CD4-positive, alpha-beta memory T cell (primary cell): ENCODE measurements around the gene UBTD2. TPM values are rescaled to one million over a fixed set of nuclear protein-coding genes. Genes with fewer than 3 reads are reported as not detected.
A peak's percentile ranks its signal among the peaks of the same experiment; 100 is the strongest.

Experiments used
- CTCF ChIA-PET: fragments of 350-600 bp; sonication (Branson Sonifier 250); formaldehyde crosslinking; loops from one replicate; lab custom pipeline; 2021; ENCODE audit warnings: inconsistent platforms; ENCODE audit not compliant: partially characterized antibody; lab: Charles Lee
- POLR2A ChIA-PET: fragments of 350-600 bp; sonication (Branson Sonifier 250); formaldehyde crosslinking; loops from one replicate; lab custom pipeline; 2021; ENCODE audit not compliant: partially characterized antibody; lab: Charles Lee
- DNase-seq, 5 donors: peaks; one replicate each; pipeline versions ENCODE4 v3.0.0 to v3.0.0-alpha.2; 2020 to 2022; ENCODE audit warnings: mixed read lengths in 1 of 5
- H3K27ac ChIP-seq: one replicate; pipeline ENCODE4 v1.7.0; 2013; ENCODE audit warnings: low read depth, low read length
- H3K27me3 ChIP-seq: 2 replicates; pipeline ENCODE4 v1.7.0; 2013; ENCODE audit warnings: mild to moderate bottlenecking, low read length, moderate library complexity; ENCODE audit not compliant: insufficient read depth
- H3K36me3 ChIP-seq: 2 replicates; pipeline ENCODE4 v1.7.0; 2013; ENCODE audit warnings: mild to moderate bottlenecking, low read length, moderate library complexity; ENCODE audit not compliant: insufficient read depth
- H3K4me1 ChIP-seq: 2 replicates; pipeline ENCODE4 v1.7.0; 2013; ENCODE audit warnings: mild to moderate bottlenecking, low read length, moderate library complexity; ENCODE audit not compliant: insufficient read depth
- H3K4me3 ChIP-seq, 2 donors: one replicate each; pipeline ENCODE4 v1.7.0; 2013; ENCODE audit warnings: low read length in 2 of 2, mild to moderate bottlenecking in 1 of 2
- H3K9me3 ChIP-seq, 2 donors: one replicate each; pipeline ENCODE4 v1.7.0; 2013; ENCODE audit warnings: low read length in 2 of 2, control low read depth in 1 of 2; ENCODE audit not compliant: control insufficient read depth in 1 of 2
- H3K27ac Mint-ChIP-seq, 7 donors: one replicate each; pipeline ENCODE4 v1.8.0; 2020 to 2021; ENCODE audit warnings: mixed read lengths in 7 of 7, mild to moderate bottlenecking in 6 of 7, inconsistent platforms in 3 of 7, moderate library complexity in 3 of 7
- H3K27me3 Mint-ChIP-seq, 2 donors: one replicate each; pipeline ENCODE4 v1.8.0; 2020 to 2021; ENCODE audit warnings: mixed read lengths in 2 of 2
- H3K36me3 Mint-ChIP-seq, 2 donors: one replicate each; pipeline ENCODE4 v1.8.0; 2020 to 2021; ENCODE audit warnings: mixed read lengths in 2 of 2, inconsistent platforms in 1 of 2, mild to moderate bottlenecking in 1 of 2
- H3K4me1 Mint-ChIP-seq, 4 donors: one replicate each; pipeline ENCODE4 v1.8.0; 2020 to 2021; ENCODE audit warnings: mixed read lengths in 4 of 4, mild to moderate bottlenecking in 1 of 4
- H3K4me3 Mint-ChIP-seq, 8 donors: one replicate each; pipeline ENCODE4 v1.8.0; 2020 to 2021; ENCODE audit warnings: mixed read lengths in 8 of 8, mild to moderate bottlenecking in 7 of 8, moderate library complexity in 6 of 8, inconsistent platforms in 3 of 8
- H3K9me3 Mint-ChIP-seq, 8 donors: one replicate each; pipeline ENCODE4 v1.8.0; 2020 to 2021; ENCODE audit warnings: mixed read lengths in 8 of 8, mild to moderate bottlenecking in 5 of 8, inconsistent platforms in 3 of 8, moderate library complexity in 1 of 8
- intact Hi-C: fragments of 100-400 bp; cut with micrococcal nuclease; formaldehyde crosslinking; loops from one replicate; pipeline ENCODE4 v1.15.1; 2023
- polyA plus RNA-seq, 2 donors: library from polyadenylated mRNA; unstranded; fragments of 300-500 nt; fragmentation: Illumina TruSeq; gene quantifications; one replicate each; pipeline ENCODE4 v1.2.3, GENCODE V29; 2021
- total RNA-seq, 2 experiments: library from RNA; stranded (reverse); gene quantifications; one replicate each; pipeline ENCODE4 v1.2.3, GENCODE V29; 2021

The UBTD2 gene
- total and polyA plus RNA-seq, 4 experiments from 2014 or later: 2.2 to 6.3 (median 6.0) TPM

- H3K36me3 ChIP-seq: peaks cover 20% of the 10 kb centered on the region
- H3K27me3 ChIP-seq: no peaks in the 10 kb centered on the region
Measured at GRCh38 chr5:172162323-172162986, 121.1 kb downstream of the UBTD2 start.

GRCh38 chr5:172160506-172160905 lies 123.1 kb downstream of the UBTD2 start:
- Mint-ChIP-seq H3K36me3 (peaks cover 22 to 57% of the 10 kb centered on the region in 2 donors), H3K27me3 (no peaks in the 10 kb centered on the region), H3K4me3 (peak overlapping the region in 6 of 8 donors; percentile 10 to 58 (median 39)), H3K4me1 (peaks cover 48 to 90% (median 68%) of the 10 kb centered on the region in 4 donors), H3K27ac (peak overlapping the region; percentile 59 to 87 (median 79)), H3K9me3 (no peaks in the 10 kb centered on the region)
- Histone ChIP-seq H3K9me3 (no peaks in the 10 kb centered on the region), H3K27me3 (no peaks in the 10 kb centered on the region), H3K4me1 (peaks cover 82% of the 10 kb centered on the region), H3K4me3 (no peak overlapping the region), H3K36me3 (peaks cover 26% of the 10 kb centered on the region), H3K27ac (no peak overlapping the region)
- no peak for DNase-seq
- POLR2A ChIA-PET: interaction anchor here (2.6 to 8.4 kb wide), 3 partner anchors 14 to 26 kb away, joined by 6 to 89 read pairs (median 15); no protein-coding TSS in a partner anchor
- intact Hi-C loops: no loop called here
- CTCF ChIA-PET: interaction anchor here (5.3 to 23.1 kb wide), 2 partner anchors 13 to 24 kb away, joined by 37 to 429 read pairs; partner anchors contain the start of gene STK10

More at GRCh38 chr5:172162323-172162986, 121.1 kb downstream of the UBTD2 start:
- POLR2A ChIA-PET: interaction anchor here (8.3 to 8.4 kb wide), 2 partner anchors 12 to 24 kb away, joined by 80 to 89 read pairs; partner anchors contain the start of gene STK10
- H3K27ac ChIP-seq: no peak overlapping the region
- H3K9me3 ChIP-seq: no peaks in the 10 kb centered on the region
- no peaks in the 10 kb centered on the region for H3K27me3 Mint-ChIP-seq
- peak overlapping the region; percentile 9 to 94 (median 66) for H3K27ac Mint-ChIP-seq
- H3K9me3 Mint-ChIP-seq: no peaks in the 10 kb centered on the region
- no peak overlapping the region for H3K4me3 ChIP-seq
- intact Hi-C loops: no loop called here
- H3K4me1 Mint-ChIP-seq: peaks cover 45 to 96% (median 71%) of the 10 kb centered on the region in 4 donors
- H3K4me3 Mint-ChIP-seq: peak overlapping the region in 5 of 8 donors; percentile 37 to 77 (median 56)
- peaks cover 87% of the 10 kb centered on the region for H3K4me1 ChIP-seq
- H3K36me3 Mint-ChIP-seq: peaks cover 14 to 52% of the 10 kb centered on the region in 2 donors
- CTCF ChIA-PET: interaction anchor here (1.1 to 23.1 kb wide), 8 partner anchors 11 to 155 kb away, joined by 3 to 429 read pairs (median 4); partner anchors contain the start of gene STK10
- DNase-seq: no peak

Other genes with a start within 250 kb of the UBTD2 start
- 100 to 1,000 TPM; 306 to 314 TPM for gene STK10, start 95.5 kb downstream of the UBTD2 start, total RNA-seq
- 100 to 1,000 TPM in 1 of 2 donors, 10 to 100 TPM in 1; 24.6 to 161 TPM for gene STK10, start 95.5 kb downstream of the UBTD2 start, polyA plus RNA-seq
- gene EFCAB9, start 89.6 kb downstream of the UBTD2 start, total RNA-seq: not detected
- not detected for gene EFCAB9, start 89.6 kb downstream of the UBTD2 start, polyA plus RNA-seq
- gene SH3PXD2B, start 170.8 kb upstream of the UBTD2 start, total RNA-seq: under 1 TPM; 0.19 to 0.38 TPM
- gene SH3PXD2B, start 170.8 kb upstream of the UBTD2 start, polyA plus RNA-seq: not detected